ENCODE data around the gene OGFOD2. TPM values are rescaled to one million over a fixed set of nuclear protein-coding genes. Genes with fewer than 3 reads are reported as not detected.
"Not testable (repeated sequence)": the region's sequence is repeated elsewhere in the genome, so short reads cannot be mapped to it uniquely, and the experiment has no call there.

Gene OGFOD2
- total and polyA plus RNA-seq, 11 donors, result 4.4 to 19.7 (median 12.7) TPM

GRCh38 chr12:122935318-122935717 lies 39.7 kb upstream of the OGFOD2 start:
- WGBS, 4 donors, result 80 to 93% (median 90%) methylated on average over 4 to 8 of the region's 8 CpGs
- no peak overlapping the region for H3K4me3 ChIP-seq
- no peaks in the 10 kb centered on the region for H3K9me3 ChIP-seq
- no peaks in the 10 kb centered on the region for H3K4me1 ChIP-seq
- TF ChIP-seq, protein P1, sequence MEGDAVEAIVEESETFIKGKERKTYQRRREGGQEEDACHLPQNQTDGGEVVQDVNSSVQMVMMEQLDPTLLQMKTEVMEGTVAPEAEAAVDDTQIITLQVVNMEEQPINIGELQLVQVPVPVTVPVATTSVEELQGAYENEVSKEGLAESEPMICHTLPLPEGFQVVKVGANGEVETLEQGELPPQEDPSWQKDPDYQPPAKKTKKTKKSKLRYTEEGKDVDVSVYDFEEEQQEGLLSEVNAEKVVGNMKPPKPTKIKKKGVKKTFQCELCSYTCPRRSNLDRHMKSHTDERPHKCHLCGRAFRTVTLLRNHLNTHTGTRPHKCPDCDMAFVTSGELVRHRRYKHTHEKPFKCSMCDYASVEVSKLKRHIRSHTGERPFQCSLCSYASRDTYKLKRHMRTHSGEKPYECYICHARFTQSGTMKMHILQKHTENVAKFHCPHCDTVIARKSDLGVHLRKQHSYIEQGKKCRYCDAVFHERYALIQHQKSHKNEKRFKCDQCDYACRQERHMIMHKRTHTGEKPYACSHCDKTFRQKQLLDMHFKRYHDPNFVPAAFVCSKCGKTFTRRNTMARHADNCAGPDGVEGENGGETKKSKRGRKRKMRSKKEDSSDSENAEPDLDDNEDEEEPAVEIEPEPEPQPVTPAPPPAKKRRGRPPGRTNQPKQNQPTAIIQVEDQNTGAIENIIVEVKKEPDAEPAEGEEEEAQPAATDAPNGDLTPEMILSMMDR (IDR thresholded peaks at IDR 0.05), result no peak
- TF ChIP-seq POLR2A (IDR thresholded peaks at IDR 0.05), result no peak
- H3K36me3 ChIP-seq, result peaks cover 0 to 54% (median 11%) of the 10 kb centered on the region in 9 donors
- no peaks in the 10 kb centered on the region for H3K27me3 ChIP-seq
- intact Hi-C loops (cut with DNase I), result no loop called here
- ATAC-seq (no peak), DNase-seq (peak in 1 of 5 donors; percentile 40)
- H3K27ac ChIP-seq, result no peak overlapping the region

- Histone ChIP-seq H3K4me3 (no peak overlapping the region), H3K4me1 (peaks cover 0 to 7% (median under 1%) of the 10 kb centered on the region in 12 donors), H3K27me3 (no peaks in the 10 kb centered on the region), H3K9me3 (no peaks in the 10 kb centered on the region), H3K36me3 (peaks cover 0 to 42% (median 7%) of the 10 kb centered on the region in 9 donors), H3K27ac (no peak overlapping the region)
- WGBS, 4 donors, result 88 to 95% (median 92%) methylated on average over 3 of the region's 3 CpGs
- ATAC-seq (no peak), DNase-seq (no peak)
- TF ChIP-seq, protein P1 (IDR thresholded peaks at IDR 0.05), result no peak
- TF ChIP-seq POLR2A (IDR thresholded peaks at IDR 0.05), result no peak
- intact Hi-C loops (cut with DNase I), result no loop called here
These were observed 37.4 kb upstream of the OGFOD2 start for GRCh38 chr12:122937622-122938091.

DNA sequence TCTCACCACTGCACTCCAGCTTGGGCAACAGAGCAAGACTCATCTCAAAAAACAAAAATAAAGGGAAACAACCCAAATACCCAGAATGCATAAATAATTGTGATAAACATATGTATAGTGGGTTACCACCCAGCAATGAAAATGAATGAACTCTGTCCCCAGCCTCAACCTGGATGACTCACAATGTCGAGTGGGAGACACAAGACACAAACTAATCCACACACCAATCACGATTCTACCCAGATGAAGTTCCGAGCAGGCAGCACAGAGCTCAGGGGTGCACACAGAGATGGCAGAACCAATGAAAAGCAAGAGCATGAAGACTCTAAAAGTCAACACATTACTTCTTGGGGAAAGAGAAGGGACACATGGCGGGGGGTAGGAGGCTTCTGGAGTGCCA lies 35.9 kb upstream of the OGFOD2 start:
- DNase-seq (no peak), ATAC-seq (no peak)
- H3K27me3 ChIP-seq, result no peaks in the 10 kb centered on the region
- WGBS, 4 donors, result 89 to 96% (median 93%) methylated on average over 4 of the region's 4 CpGs
- no peak overlapping the region for H3K27ac ChIP-seq
- H3K36me3 ChIP-seq, result peaks cover 0 to 37% (median 7%) of the 10 kb centered on the region in 9 donors
- no peak overlapping the region for H3K4me3 ChIP-seq
- peaks cover 0 to 17% (median 9%) of the 10 kb centered on the region in 12 donors for H3K4me1 ChIP-seq
- intact Hi-C loops (cut with DNase I), result no loop called here
- TF ChIP-seq, protein P1 (IDR thresholded peaks at IDR 0.05), result no peak
- TF ChIP-seq POLR2A (IDR thresholded peaks at IDR 0.05), result no peak
- no peaks in the 10 kb centered on the region for H3K9me3 ChIP-seq

- not testable (repeated sequence) for H3K27ac ChIP-seq, ATAC-seq, H3K27me3 ChIP-seq, H3K9me3 ChIP-seq, H3K4me3 ChIP-seq, DNase-seq
- peaks cover 0 to 29% (median 7%) of the 10 kb centered on the region in 9 donors for H3K36me3 ChIP-seq
- WGBS, 4 donors, result 82 to 92% (median 90%) methylated on average over 5 of the region's 5 CpGs
- peaks cover 0 to 36% (median 24%) of the 10 kb centered on the region in 12 donors for H3K4me1 ChIP-seq
- intact Hi-C loops (cut with DNase I), result loop anchor here in 1 of 10 donors (5.0 kb wide), 1 partner anchor 39 kb away; no protein-coding TSS in a partner anchor
These were observed 33.7 kb upstream of the OGFOD2 start for GRCh38 chr12:122941351-122941750.

DNA sequence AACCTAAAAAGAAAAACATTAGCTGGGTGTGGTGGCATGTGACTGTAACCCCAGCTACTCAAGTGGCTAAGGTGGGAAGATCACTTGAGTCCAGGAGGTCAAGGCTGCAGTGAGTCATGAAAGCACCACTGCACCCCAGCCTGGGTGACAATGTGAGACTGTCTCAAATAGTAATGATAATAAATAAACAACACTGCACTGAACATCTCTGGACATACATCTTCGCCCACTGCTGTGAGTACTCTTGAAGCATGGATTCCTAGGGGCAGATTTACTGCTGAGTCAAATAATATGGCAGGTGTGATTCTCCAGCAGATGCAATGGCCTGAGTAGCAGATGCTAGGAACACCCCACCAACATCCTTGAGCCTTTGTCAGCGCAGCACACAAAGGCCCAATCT lies 32.4 kb upstream of the OGFOD2 start:
- H3K4me1 ChIP-seq, result peaks cover 0 to 49% (median 37%) of the 10 kb centered on the region in 12 donors
- WGBS, 4 donors, result 82 to 93% (median 86%) methylated on average over 2 of the region's 2 CpGs
- no peak for ATAC-seq

More for the DNA sequence above, 32.4 kb upstream of the OGFOD2 start:
- TF ChIP-seq POLR2A (IDR thresholded peaks at IDR 0.05), result no peak
- TF ChIP-seq, protein P1 (IDR thresholded peaks at IDR 0.05), result no peak
- H3K36me3 ChIP-seq, result peaks cover 0 to 23% (median 6%) of the 10 kb centered on the region in 9 donors
- H3K4me3 ChIP-seq, result no peak overlapping the region
- no peaks in the 10 kb centered on the region for H3K27me3 ChIP-seq
- DNase-seq, result no peak
- no peaks in the 10 kb centered on the region for H3K9me3 ChIP-seq
- peak overlapping the region in 11 of 12 donors; percentile 18 to 88 (median 73) for H3K27ac ChIP-seq
- intact Hi-C loops (cut with DNase I), result loop anchor here in 1 of 10 donors (5.0 kb wide), 1 partner anchor 40 kb away; no protein-coding TSS in a partner anchor

Measured in heart left ventricle (tissue), 16 donors.